Measurements from ENCODE around the gene ACTR10.

DNA sequence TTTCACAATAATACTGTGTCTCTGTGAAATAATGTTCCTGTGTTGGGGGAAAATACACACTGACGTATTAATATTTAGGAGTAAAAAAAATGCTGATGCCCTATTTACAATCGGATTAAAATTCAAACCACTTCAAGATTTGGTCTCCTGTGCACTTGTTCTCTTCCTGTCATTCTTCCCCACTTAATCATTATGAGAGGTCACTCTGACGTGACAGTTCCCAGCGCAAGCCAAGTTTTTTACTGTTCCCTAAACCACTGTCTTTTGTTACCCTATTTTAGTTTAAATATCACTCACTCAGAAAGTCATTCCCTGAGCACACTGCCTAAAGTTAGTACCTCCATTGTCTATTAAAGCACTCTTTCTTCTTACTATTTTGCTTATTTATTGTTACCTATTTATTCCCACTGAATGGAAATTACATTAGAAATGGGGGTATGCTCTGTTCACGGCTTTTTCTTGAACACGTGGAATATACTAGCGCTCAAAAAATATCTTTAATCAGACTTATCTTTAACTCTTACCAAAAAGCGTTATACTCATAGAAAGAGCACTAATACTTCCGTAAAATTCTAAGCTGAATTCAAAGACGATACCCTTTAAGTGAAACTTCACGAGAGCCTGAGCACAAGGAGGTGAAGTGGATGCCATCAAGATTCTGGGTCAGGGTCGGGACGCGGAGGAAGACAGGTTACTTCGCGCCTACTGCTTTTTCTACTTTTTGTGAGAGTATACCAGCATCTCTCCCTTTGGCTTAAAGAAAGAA lies 44.0 kb downstream of the ACTR10 start:
- TF ChIP-seq, protein P1, sequence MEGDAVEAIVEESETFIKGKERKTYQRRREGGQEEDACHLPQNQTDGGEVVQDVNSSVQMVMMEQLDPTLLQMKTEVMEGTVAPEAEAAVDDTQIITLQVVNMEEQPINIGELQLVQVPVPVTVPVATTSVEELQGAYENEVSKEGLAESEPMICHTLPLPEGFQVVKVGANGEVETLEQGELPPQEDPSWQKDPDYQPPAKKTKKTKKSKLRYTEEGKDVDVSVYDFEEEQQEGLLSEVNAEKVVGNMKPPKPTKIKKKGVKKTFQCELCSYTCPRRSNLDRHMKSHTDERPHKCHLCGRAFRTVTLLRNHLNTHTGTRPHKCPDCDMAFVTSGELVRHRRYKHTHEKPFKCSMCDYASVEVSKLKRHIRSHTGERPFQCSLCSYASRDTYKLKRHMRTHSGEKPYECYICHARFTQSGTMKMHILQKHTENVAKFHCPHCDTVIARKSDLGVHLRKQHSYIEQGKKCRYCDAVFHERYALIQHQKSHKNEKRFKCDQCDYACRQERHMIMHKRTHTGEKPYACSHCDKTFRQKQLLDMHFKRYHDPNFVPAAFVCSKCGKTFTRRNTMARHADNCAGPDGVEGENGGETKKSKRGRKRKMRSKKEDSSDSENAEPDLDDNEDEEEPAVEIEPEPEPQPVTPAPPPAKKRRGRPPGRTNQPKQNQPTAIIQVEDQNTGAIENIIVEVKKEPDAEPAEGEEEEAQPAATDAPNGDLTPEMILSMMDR (IDR thresholded peaks at IDR 0.05) = no peak
- TF ChIP-seq POLR2A (IDR thresholded peaks at IDR 0.05) (no peak), POLR2AphosphoS5 (IDR thresholded peaks at IDR 0.05) (no peak)
